GM21367 (cell line): ENCODE measurements around the gene SERINC3.

Experiments
- ATAC-seq: cut with Tn5 transposase; IDR thresholded peaks from one replicate; pipeline ENCODE4 v1.9.1; 2021; ENCODE audit not compliant: unreplicated experiment

The SERINC3 gene

GRCh38 chr20:44467289-44467883 is 54.5 kb downstream of the SERINC3 start:
- ATAC-seq, result no peak

- ATAC-seq, result no peak
Measured at GRCh38 chr20:44465001-44465560, 56.8 kb downstream of the SERINC3 start.

DNA sequence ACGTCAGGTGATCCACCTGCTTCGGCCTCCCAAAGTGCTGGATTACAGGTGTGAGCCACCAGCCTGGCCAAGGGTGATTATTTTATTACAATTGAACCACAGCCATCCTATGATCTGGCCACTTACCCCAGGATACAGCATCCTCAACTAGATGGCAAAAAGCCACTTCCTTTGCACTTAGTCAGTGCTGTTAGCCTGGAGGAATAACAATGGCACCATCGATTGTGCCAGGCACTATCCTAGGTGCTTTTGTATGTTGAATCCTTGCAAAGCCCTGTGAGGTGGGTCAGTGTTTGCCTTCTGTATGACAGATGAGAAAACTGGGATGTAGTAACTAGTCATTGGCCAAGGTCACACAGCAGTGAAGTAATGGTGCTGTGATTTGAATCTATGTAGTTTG is 57.4 kb downstream of the SERINC3 start:
- no peak for ATAC-seq

DNA sequence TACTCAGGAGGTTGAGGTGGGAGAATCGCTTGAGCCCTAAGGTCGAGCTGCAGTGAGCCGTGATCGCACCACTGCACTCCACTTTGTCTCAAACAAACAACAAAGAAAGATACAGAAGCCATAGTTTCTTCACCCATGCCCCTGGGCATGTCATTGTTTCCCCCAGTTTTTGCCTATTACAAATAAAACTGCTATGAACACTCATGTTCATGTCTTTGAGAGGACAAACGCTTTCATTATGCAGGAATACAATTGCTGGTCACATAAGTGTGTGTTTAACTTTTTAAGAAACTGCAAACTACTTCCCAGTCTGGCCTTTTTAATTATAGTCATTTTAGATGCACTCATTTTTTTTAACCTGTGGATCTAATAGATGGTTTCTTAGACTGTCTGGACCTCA is 58.4 kb downstream of the SERINC3 start:
- ATAC-seq, result no peak

- no peak for ATAC-seq
Measured at GRCh38 chr20:44461803-44462174, 60.1 kb downstream of the SERINC3 start.

- no peak for ATAC-seq
Measured at GRCh38 chr20:44461142-44461802, 60.6 kb downstream of the SERINC3 start.

GRCh38 chr20:44460795-44461141 is 61.1 kb downstream of the SERINC3 start:
- ATAC-seq, result no peak

DNA sequence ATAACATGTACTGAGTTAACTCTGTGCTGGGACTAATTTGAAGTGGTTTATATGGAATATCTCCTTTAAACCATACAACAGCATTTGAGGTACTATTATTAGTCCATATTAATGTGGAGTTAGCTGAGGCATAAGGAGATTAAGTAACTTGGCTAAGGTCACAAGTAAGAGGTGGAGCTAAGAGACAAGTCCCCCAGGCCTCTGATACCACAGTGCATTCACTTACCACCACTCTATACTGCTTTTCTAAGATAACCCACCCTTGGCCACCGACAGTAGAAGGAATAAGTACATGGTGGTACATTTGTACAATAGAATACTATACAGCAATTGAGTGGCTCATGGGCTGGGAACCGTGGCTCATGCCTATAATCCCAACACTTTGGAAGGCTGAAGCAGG is 62.6 kb downstream of the SERINC3 start:
- no peak for ATAC-seq

DNA sequence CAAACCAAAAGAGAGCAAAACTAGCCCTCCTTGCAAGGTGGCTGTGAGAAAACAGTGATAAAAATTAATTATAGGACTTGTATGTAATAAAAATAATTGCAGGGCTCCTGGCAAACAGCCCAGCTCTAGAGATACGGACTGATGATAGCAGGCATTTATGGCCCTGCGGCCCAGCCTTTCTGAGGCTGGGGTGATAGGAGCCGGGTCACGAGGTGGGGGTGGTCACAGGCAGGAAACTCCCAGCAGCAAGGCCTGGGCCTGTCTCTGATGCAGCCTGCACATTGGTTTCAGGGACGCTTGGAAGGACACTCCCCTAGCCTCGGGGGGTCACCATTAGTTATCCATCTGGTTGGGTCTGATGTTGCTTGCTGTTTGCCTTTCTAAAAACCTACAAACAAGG is 64.9 kb downstream of the SERINC3 start:
- ATAC-seq, result no peak

- ATAC-seq, result no peak
Measured at GRCh38 chr20:44456611-44457010, 65.3 kb downstream of the SERINC3 start.

DNA sequence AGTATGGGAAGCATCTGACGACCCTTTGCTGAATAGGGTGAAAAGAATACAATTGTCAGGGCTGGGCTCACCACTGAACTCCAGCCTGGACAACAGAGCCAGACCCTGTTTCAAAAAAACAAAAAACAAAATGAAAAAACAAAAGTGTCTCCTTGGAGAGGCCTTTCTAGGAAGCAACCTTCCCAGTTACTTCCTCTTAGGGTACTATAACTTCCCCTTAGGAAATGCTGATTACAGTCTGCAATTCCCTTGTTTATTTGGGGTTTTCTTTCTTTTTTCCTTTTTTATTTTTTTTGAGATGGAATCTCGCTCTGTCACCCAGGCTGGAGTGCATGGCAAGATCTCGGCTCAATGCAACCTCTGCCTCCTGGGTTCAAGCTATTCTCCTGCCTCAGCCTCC is 66.7 kb downstream of the SERINC3 start:
- ATAC-seq, result no peak

DNA sequence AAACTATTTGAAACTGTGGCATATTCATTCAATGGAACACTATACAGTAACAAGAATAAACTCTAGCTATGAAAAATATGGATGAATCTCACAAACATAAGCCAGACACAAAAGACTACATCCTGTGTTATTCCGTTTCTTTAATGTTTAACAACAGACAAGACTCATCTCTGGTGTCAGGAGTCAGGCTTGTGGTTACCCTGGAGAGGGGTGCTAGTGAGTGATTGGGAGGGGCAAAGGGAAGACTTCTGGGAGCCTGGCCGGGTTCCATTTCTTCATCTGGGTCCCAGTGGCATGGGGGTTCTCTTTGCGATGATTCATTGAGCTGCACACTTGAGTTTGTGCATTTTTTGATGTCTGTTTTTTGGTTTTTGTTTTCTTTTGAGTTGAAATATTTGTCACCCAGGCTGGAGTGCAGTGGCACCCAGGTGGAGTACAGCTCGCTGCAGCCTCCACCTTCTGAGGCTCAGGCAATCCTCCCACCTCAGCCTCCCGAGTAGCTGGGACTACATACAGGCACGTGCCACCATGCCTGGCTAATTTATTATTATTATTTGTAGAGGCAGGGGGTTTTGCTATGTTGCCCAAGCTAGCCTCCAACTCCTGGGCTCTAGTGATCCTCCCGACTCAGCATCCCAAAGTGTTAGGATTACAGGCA is 67.4 kb downstream of the SERINC3 start:
- ATAC-seq, result no peak

DNA sequence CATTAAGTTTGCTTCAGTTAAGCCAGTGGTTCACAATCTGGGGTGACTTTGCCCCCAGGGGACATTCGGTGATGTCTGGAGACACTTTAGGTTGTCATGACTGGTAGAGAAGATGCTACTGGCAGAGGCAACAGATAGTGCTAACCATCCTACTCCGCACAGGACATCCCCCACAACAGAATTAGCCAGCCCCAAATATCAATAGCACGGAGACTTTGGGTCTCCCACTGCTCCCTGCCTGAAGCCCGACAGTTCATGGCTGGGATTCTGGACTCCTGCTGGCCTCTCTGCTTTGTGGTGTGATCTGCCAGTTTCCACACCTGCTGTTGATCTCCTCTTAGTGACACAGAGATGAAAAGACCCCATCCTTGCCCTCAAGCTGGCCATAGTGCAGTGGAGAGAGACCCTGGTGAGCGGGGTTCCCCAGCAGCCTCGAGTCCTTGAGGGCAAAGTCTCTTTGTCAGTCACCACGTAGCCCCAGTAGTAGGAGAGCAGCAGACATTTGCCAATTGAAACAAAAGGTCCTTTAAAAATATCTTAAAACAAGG is 70.9 kb downstream of the SERINC3 start:
- no peak for ATAC-seq

DNA sequence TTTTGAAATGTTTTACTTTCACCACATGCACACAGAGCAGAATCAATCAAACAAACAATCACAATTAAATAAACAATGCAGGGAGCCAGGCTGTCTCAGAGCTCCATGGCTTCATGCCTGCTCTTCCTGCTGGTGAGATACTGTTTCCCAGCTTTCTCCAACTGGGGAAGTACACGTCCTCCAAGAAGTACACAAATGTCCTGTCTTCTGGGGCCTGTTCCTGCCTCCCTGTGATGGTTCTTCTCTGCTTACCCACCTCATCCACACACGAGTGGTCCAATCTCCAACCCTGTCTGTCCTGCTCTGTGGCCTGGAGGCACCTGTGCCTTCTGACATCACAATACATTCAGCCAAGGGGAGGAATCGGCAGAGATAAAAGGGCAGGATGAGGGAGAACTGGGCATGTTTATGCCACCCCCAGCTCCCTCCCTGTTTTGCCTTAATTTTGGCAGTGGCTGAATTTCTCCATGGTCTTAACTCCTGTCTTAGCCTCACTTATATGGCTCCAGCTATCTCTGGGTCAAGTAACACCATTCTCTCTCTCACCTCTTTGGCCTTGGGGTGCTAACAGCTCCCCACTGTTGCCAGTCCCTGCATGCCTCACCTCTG is 71.5 kb downstream of the SERINC3 start:
- ATAC-seq, result no peak

GRCh38 chr20:44449864-44450263 is 72.0 kb downstream of the SERINC3 start:
- no peak for ATAC-seq

DNA sequence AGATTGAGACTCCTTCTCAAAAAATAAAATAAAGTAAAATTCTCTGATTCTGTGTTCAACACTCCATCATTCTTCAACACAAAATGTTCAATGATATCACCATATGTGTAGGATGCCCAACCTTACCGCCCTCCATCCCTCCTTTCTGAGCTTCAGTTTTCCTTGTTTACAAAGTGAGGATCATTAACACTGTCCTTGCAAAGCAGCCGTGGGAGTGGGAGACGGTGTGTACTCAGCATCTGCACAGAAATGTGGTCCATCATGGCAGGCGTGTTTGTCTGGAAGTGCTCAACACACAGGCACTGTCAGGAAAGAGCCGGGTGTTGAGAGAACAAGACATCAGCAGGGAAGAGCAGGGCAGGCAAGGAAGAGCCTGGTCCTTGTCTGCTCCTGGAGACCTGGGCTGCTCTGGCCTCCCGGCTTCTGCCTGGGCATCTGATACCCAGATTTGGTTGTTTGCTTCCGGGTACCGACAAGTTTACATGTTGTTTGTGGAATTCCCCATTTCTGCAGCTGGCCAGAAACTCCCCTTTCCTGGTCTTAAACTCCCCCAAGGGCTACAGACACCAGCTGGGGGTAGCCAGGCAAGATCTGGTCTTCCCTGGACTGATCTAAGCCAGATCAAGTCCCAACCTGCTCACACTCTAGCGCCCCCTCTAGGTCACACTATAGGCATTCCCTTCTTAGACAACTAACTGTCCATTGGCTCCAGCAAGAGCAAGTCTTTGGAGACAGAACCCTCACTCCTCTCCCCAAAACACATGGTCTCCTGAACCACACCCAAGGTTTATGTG is 72.9 kb downstream of the SERINC3 start:
- no peak for ATAC-seq

DNA sequence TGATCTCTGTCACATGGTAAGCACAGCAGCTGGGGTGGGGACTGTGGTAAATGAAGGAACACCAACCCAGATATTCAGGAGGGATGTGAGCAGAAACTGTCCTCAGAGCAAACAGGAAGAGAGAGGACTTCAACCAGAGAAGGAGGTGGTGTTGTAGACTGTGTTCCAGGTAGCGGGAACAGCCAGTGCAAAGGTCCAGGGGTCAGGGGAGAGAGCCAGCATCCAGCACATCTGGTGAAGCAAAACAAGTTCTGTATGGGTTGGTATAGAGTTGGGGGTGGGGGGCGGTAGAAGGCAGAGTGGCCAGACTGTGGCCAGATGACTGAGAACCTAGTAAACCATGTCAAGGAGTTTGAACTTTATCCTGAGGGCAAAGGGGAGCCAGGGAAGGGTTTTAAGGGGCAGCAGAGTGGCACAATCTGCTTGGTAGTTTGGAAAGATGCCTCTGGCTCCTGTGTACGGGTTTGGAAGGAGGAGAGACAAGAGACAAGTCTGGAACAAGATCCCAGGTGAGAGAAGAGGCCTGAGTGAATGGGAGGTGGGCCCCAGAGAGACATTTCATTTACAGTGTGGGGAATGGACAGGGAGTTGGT is 73.9 kb downstream of the SERINC3 start:
- no peak for ATAC-seq
